HG03354 (cell line): ENCODE data around the gene ROR2.
"Not testable (repeated sequence)": the region's sequence is repeated elsewhere in the genome, so short reads cannot be mapped to it uniquely, and the experiment has no call there.

Source experiments
- ATAC-seq: cut with Tn5 transposase; IDR thresholded peaks from one replicate; pipeline ENCODE4 v1.9.1; 2021; ENCODE audit warnings: mild to moderate bottlenecking; ENCODE audit not compliant: unreplicated experiment, poor library complexity, severe bottlenecking

The ROR2 gene

DNA sequence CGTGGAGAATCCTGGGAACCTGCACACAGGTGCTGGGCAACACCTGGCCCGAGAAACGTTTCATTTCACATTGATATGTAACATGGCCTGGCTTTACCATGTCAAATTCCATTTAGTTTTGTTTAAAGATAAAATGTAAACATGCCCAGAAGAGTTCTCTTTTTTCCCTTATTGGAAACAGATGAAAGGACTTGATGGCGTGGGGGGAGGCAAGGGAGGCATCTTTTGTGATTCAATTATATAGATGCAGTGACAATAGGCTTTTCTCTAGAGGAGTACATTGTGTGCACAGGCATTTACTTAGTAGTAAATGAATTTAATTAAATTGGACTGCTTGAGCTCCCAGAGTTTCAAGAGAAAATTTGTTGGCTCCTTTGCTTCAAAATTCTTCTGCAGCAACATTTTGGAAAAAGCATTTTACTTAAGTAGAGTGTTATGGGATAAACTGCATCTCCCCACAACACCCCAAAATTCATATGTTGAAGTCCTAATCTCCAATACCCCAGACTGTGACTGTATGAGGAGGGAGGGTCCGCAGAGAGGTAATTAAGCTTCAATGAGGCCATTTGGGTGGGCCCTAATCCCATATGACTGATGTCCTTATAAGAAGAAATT is 272.1 kb downstream of the ROR2 start:
- no peak for ATAC-seq

DNA sequence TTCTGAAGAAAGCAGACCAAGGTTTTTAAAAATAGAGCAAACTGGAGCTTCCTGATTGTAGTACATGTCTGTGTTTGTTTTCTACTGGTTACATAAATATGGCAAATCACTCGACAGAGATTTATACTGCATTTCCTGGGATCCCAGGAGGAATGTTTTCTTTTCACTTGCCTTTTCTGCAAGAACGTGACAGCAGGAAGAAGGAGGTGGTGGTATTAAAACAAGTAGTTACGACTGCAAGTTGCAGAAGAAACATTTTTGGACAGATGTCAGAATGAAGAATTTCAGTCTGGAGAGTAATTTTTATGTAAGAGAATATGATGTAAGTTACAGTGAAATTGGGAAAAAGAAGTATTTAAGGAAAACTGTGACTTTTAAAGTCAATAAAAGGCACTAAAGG is 272.7 kb downstream of the ROR2 start:
- ATAC-seq, result no peak

DNA sequence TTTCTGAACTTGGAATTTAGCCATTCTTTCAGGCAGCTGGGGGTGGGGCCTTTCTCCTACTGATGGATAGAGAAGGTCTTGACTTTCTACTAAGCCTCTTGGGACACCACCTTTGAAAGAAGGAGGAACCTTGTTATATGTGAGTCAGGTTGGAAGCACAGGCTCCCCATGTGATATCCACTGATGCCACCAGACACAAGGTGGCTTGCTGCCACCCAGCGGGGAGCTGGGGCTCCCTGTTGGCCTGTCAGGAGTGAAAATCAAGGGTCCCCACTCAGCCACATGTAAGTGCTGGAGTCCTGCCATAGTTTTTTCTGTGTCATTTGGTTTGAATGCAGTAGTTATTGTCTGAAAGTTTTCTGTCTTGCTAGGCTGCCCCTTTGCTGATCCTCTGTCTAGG is 274.0 kb downstream of the ROR2 start:
- no peak for ATAC-seq

DNA sequence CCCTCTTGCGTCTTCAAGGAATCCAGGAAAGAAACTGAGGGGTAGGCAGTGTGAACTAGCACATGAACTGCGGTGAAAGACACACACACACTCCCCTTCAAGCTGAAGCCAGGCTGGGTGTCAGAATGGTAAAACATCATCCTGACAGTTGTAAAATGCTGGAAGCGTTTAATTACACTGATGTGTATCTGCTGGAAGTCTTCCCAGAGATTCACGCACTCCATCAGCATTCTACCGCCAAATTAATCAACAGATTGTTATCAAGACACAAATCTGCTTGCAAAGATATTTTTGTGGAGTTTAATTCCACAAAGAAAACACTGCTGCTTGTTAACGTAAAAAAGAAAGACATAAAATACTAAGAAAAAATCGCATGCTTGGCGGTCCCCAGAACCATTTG is 285.4 kb downstream of the ROR2 start:
- ATAC-seq, result no peak

DNA sequence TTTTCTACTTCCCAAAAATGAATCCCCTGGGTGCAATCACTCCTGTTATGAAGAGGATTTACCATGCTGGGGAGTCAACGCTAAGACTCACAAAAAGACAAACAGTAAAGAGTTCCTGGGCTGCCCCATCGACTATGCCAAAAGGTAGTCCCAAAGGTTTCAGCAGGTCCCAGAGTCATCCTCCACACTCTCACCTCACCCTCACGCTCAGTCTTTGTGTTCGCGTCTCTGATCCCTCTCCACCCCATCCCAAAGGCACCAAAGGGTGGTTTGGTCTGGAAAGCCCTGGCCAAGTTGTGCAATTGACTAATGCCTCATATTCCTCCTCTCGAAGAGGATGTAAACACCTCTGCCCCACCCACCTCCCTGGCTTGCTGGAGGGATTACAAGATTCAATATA is 286.2 kb downstream of the ROR2 start:
- ATAC-seq, result no peak

DNA sequence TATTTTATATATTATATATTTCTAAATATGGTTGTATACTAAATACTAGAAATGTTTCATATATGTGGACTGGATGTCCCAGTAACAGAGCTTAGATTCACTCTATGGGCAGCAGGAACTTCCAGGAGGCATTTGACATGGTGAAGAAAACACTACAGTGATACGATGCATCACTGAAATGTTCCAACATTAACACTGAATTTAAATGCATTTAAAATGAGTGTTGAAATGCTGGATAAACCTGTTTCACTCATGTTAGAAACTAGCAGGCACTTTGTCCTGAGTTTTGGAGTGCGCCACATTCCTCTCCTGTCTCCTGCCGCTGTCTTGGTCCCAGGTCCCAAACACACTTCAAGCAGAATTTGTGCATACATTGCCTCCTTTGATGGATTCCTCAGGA is 288.6 kb downstream of the ROR2 start:
- no peak for ATAC-seq

DNA sequence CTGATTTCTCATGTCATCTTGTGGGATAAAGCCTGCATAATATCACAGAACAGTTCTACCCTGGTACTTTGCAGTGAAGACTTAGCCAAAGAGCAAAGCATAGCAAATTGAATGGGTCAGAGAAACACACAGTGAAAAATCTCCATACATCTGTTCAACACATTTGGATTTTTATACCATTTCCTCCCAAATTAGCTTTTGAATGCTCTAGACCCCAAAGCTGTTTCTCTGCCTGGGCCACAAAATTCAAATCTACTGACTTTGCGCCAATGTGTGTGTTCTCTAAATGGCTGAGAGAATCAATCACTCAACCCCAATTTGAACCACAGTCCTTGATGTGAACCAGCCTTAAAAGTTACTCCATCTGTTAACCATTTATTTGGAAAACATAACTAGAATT is 289.5 kb downstream of the ROR2 start:
- no peak for ATAC-seq

DNA sequence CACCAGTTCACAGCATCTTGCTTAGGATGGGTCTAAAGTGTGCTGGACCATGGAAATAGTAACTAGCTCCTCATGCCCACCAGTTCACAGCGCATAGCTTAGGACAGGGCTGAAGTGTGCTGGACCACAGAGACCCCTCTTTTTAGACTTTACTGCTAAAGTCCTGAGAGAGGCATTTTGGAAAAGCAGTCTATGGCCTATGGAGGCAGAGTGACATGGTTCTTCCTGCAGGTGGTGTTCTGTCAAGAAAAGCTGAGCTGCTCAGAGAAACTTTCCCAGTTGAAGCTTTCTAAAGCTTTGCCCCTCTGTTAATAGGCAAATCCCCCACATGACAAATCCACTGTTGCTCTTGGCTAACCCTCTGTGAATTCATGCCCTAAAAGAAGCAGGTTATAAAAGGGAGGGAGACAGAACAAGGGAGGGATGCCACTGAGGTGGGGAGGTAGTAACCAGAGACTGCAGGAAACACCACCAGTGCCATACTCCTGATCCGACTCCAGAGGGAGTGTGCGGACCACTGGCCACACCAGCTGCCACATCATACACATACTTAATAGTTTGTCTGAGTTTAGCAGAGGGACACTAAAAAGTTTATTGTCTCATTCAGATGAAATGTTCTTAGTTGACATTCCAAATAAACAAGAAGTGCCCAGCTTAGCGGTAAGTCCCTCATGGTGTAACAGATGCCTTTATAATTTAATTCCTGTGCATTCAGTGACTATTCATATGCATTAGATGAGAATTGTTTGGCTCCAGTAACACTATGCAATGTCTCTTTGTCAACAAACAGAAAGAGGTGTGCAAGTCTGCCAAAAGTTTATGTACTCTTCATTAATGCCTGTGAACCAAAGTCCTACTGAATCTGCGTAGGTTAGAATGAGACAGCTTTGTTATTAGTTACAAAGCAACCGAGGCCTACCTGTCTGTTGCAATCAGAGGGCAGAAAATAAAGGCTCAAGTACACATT is 290.2 kb downstream of the ROR2 start:
- no peak for ATAC-seq

DNA sequence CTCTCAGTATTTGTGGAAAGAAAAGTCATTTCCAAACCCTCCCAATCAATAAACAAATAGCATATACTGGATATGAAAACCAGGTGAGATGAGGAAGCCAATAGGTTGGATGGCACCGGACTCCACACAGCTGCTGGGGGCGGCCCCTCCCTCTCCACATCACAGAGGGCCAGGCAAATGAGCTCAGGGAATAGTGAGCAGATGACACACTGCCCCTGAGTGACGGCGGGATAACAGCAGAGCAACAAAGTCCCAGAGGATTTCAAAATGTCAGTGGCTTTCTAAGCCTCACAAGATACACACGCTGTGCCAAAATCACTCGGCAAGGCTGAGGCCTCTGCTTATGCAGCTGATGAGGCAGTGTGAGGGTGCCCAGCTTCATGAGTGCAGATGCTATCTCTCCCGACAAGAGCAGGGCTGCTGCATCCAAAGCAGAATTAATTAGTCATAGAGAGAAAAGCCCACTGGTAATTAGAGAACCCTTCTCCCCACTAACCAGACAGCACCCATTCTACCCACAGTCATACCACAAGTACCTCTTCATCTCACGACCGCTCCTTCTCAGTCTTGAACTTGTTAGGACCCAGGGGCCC is 291.4 kb downstream of the ROR2 start:
- ATAC-seq, result no peak

DNA sequence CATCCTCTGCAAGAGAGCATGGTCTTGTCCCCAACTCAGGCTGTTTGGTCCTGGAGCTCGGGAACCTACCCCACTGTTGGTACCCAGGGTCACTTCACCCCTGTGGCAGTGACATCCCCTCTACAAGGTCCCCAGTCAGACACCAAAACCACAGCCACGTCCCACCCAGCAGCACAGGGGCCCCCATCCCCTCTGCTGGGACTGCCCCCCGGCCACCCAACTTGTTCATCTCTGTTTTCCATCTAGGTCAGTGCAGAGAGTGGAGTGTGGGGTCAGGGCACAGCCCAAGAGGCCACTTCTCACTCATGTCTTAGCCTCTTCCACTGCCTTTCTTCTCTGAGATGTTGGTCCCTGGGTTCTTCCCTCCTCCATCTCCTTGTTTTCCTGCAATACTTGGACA is 292.5 kb downstream of the ROR2 start:
- ATAC-seq, result no peak

DNA sequence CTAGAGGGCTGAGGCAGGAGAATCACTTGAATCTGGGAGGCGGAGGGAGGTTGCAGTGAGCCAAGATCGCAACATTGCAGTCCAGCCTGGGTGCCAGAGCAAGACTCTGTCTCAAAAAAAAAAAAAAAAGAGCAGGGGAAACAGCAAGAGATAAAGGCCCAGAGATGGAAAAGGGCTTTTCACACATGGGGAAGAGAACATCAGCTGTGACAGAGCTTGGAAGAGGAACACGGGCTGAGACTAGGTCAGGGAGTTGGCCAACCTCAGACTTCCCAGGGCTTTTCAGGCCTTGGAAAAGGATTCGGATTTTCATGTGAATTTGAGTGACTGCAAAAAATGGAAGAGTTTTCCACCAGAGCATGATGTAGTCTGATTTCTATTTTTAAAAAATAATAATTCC is 294.4 kb downstream of the ROR2 start:
- ATAC-seq, result no peak

DNA sequence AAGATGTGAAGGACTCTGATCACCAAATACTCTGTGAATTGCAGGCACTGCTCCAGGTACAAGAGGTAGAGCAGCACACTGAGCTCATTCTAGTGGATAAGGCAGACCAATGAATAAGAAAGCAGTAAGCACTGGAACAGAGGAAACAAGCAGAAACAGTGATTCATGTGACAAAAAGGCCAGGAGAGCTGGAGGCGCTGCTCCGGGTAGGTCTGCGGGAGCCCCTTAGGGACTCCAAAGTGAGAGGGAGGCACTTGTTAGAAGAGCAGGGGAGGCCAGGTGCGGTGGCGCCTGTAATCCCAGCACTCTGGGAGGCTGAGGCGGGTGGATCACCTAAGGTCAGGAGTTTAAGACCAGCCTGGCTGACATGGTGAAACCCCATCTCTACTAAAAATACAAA is 294.8 kb downstream of the ROR2 start:
- no peak for ATAC-seq

DNA sequence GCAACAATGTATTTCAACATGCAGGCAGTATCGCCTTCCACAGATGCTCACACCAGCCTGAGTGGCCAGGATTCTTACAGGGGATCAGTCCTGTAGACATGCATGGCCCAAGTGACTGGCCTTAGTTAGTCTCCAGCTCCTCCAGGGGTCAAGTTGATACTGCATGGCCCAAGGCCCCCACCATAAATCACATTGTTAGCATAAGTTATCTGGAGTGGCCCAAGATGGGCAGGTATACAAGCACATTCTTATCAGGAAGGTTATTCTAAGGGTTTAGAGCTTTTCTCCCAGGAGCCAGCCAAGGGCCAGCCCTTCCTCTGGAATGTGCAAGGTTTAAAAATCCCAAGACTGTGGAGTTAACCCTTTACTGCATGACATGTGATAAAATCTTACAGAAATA is 295.5 kb downstream of the ROR2 start:
- no peak for ATAC-seq

DNA sequence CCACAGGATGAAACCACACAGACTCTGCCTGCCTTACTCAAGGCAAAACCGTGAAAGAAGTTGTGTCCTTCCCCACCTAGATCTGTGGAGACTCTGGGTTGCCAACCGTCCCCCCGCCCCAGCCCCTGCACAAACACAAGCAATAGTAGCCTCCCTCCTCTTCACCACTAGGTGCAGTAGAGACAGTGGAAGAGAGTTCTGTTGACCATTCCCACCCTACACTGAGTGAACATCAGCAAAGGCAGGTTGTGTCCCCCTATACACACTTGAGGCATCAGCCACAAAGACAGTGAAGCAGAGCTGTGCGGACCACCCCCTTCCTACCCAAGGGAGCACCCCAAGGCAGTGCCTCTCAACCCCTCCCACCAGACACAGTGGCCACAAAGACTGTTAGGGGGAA is 302.7 kb downstream of the ROR2 start:
- ATAC-seq, result no peak

DNA sequence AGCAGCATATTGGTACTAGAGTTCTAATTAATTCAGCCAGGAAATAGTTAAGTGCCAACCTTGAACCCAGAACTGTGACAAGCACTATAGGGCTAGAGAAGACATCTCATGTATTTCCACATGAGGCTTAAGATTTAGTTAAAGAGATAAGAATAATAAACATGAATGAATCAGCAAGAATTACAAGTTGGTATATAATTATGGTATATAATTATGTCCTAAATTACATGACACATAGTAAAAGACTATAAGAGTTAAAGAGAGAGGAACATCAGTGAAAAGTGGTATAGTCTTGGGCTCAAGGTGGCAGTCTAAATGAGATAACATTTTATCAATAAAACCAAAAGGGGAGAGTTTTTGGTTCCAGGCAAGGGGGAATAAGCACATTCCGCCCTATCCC is 303.3 kb downstream of the ROR2 start:
- ATAC-seq, result no peak

DNA sequence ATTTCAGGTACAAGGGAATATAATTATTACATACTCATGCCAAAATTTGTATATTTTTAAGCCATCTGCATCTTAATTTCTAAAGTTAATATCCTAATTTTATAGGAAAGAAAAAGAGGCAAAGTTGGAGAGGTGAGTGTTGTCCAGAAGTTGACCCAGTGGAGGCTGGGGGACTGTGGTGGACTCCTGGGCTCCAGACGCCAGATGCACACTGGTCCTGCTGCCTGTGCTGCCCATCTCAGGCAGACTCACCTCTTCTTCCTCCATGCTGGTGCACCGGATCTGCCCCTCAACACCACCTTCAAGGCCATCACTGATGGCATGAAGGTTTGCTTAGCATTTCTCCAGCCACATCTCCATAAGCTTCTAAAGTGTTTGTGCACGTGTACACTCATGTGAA is 305.6 kb downstream of the ROR2 start:
- ATAC-seq, result no peak

DNA sequence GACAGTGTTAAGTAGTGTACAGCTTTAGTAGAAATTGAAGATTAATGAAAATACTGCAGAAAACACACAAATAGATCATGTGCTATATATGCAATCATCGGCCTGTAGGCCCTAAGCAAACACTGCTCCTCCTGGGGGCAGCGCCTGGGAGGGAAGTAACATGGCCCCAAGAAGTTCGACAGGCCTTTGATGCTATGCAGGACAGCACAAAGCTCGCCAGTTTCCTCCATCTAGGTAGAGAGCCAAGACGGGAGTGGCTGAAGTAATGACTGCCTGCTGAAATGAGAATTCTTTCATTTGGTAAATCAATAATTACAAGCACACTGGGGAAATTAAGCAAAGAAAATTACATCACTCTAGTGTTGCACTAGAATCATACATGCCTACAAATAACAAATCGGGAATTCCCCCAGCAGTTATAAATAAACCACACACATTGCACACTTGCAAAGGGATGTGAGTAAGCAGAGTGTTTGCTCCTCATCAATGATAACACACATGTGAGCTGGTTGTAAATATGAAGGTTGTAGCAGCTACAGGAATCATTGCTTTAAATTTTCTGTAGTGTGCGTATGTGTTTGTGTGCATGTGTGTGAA is 306.4 kb downstream of the ROR2 start:
- ATAC-seq, result no peak

DNA sequence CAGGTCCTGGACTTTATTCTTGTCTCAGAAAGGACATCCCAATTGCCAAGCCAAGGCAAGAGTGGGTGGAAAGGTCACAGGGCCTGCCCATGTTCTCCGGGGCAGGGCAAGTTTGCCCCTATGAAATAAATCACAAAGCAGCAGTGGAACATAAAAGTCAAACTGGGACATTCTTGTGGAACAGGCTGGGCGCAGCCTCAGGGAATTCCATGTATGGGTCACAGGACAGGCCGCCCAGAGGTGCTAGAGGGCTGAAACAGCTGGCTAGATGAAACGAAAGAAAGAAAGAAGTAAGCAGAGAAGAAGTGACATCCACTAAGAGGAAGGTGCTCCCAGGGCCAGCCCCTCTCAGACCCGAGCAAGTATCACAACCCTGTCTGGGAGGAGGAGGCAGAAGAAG is 307.3 kb downstream of the ROR2 start:
- no peak for ATAC-seq

DNA sequence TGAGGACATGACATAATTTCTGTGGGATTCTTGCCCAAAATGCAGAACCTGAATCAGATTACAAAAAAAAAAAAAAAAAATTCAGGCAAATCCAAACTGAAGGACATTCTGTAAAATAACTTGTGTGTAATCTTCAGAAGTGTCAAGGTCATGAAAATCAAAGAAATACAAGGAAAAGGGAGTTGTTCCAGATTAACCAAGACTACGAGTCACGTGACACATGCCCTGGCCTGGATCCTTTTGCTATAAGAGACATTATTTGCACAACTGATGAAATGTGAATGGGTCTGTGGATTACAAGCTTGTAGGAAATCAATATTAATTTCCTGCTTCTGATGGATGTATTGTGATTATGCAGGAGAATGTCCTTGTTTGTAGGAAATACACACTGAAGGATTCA is 309.6 kb downstream of the ROR2 start:
- ATAC-seq, result no peak

DNA sequence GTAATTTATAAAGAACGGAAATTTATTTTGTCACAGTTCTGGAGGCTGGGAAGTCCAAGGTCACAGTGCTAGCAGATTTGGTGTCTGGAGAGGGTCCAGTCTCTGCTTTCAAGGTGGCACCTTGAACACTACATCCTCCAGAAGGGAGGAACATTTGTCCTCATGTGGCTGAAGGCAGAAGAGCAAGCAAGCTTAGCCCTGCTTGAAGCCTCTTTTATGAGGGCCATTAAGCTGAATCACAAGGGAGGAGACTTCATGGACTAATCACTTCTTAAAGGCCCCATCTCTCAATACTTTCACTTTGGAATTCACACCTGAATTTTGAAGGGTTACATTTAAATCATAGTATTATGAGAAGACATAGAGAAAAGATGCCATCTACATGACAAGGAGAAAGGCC is 311.0 kb downstream of the ROR2 start:
- no peak for ATAC-seq

DNA sequence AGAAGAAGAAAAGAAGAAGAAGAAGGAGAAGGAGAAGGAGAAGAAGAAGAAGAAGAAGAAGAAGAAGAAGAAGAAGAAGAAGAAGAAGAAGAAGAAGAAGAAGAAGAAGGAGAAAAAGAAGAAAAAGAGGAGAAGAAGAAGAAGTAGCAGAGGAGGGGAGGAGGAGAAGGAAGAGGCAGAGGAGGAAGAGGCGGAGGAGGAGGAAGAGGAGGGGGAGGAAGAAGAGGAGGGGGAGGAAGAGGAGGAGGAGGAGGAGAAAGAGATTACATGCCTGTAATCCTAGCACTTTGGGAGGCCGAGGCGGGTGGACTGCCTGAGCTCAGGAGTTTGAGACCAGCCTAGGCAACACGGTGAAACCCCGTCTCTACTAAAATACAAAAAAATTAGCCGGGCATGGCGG is 315.2 kb downstream of the ROR2 start:
- not testable (repeated sequence) for ATAC-seq
